Fibroblast of gingiva (primary cell): ENCODE measurements around the gene UGT1A8.
"Not testable (repeated sequence)": the region's sequence is repeated elsewhere in the genome, so short reads cannot be mapped to it uniquely, and the experiment has no call there.

ENCODE experiments used
- DNase-seq: peaks from one replicate; pipeline ENCODE4 v3.0.0-alpha.2; 2011; ENCODE audit warnings: low read depth

Gene UGT1A8

GRCh38 chr2:233718552-233718951 is 101.1 kb downstream of the UGT1A8 start, which contains the start of gene UGT1A4:
TSS of gene UGT1A4 (plus strand) at chr2:233718736. CDS start at chr2:233718821, 85 bp downstream.
- no peak for DNase-seq

GRCh38 chr2:233728723-233729301 is 111.4 kb downstream of the UGT1A8 start, which contains the start of gene UGT1A3:
TSS of gene UGT1A3 (plus strand) at chr2:233729042. CDS start at chr2:233729127, 85 bp downstream.
- DNase-seq: no peak

GRCh38 chr2:233736868-233737653 is 119.6 kb downstream of the UGT1A8 start:
- not testable (repeated sequence) for DNase-seq

GRCh38 chr2:233740870-233741269 is 123.4 kb downstream of the UGT1A8 start:
- no peak for DNase-seq

GRCh38 chr2:233743464-233744259 is 126.2 kb downstream of the UGT1A8 start:
- DNase-seq: no peak

GRCh38 chr2:233745073-233745755 is 127.8 kb downstream of the UGT1A8 start:
- DNase-seq: no peak

GRCh38 chr2:233745838-233746237 is 128.4 kb downstream of the UGT1A8 start:
- DNase-seq: not testable (repeated sequence)

GRCh38 chr2:233746475-233747282 is 129.2 kb downstream of the UGT1A8 start:
- DNase-seq: no peak

GRCh38 chr2:233747283-233747544 is 129.8 kb downstream of the UGT1A8 start:
- no peak for DNase-seq

GRCh38 chr2:233750689-233751088 is 133.3 kb downstream of the UGT1A8 start:
- DNase-seq: not testable (repeated sequence)

- DNase-seq: not testable (repeated sequence)
Measured at GRCh38 chr2:233751212-233752009, 134.0 kb downstream of the UGT1A8 start.

- DNase-seq: no peak
Measured at GRCh38 chr2:233754872-233755611, 137.6 kb downstream of the UGT1A8 start.

GRCh38 chr2:233756429-233757081 is 139.1 kb downstream of the UGT1A8 start:
- no peak for DNase-seq

- no peak for DNase-seq
Measured at GRCh38 chr2:233758141-233758540, 140.7 kb downstream of the UGT1A8 start.

GRCh38 chr2:233758849-233759248 is 141.4 kb downstream of the UGT1A8 start:
- DNase-seq: no peak

GRCh38 chr2:233760043-233760442 is 142.6 kb downstream of the UGT1A8 start, which contains the start of gene UGT1A1:
TSS of gene UGT1A1 (plus strand) at chr2:233760270. CDS start at chr2:233760288, 18 bp downstream.
- no peak for DNase-seq

GRCh38 chr2:233761040-233761769 is 143.8 kb downstream of the UGT1A8 start:
- no peak for DNase-seq

- DNase-seq: no peak
Measured at GRCh38 chr2:233764264-233764663, 146.8 kb downstream of the UGT1A8 start.
